Measurements from ENCODE around the gene PRRT2. TPM values are rescaled to one million over a fixed set of nuclear protein-coding genes. Genes with fewer than 3 reads are reported as not detected.
"Not testable (repeated sequence)": the region's sequence is repeated elsewhere in the genome, so short reads cannot be mapped to it uniquely, and the experiment has no call there.

Gene PRRT2
- total and polyA plus RNA-seq, 2 experiments from 2014 or later, result 7.0 to 11.1 TPM

- H3K9me2 ChIP-seq (replicated peaks; ENCODE audit: insufficient read depth), result no peaks in the 10 kb centered on the region
- H3K36me3 ChIP-seq (replicated peaks; ENCODE audit: insufficient read depth, low read depth), result no peaks in the 10 kb centered on the region
- no peaks in the 10 kb centered on the region for H3K79me2 ChIP-seq
- DNase-seq (ENCODE audit: low spot score), result peak; percentile 82
- no peak overlapping the region for H3K4me3 ChIP-seq
- peak; percentile 72 for TF ChIP-seq CTCF (IDR thresholded peaks at IDR 0.05; ENCODE audit: poor library complexity)
- no peak for TF ChIP-seq EZH2phosphoT487 (IDR thresholded peaks at IDR 0.05; ENCODE audit: low read depth, severe bottlenecking, unreplicated experiment)
- H3K4me2 ChIP-seq, result peak overlapping the region; percentile 70
- no peak overlapping the region for H3K27ac ChIP-seq
- WGBS (ENCODE audit: low lambda C conversion rate, missing lambda C conversion rate), result 16% methylated on average over 38 of the region's 38 CpGs
- H3K9me3 ChIP-seq (ENCODE audit: low read depth), result no peaks in the 10 kb centered on the region
- no peaks in the 10 kb centered on the region for H3K4me1 ChIP-seq (ENCODE audit: insufficient read depth)
- no peaks in the 10 kb centered on the region for H3K27me3 ChIP-seq
- H2AFZ ChIP-seq, result peak overlapping the region; percentile 47
- H4K20me1 ChIP-seq (ENCODE audit: insufficient read depth, poor library complexity, severe bottlenecking), result no peaks in the 10 kb centered on the region
Observed at GRCh38 chr16:29784901-29785500, 27.0 kb upstream of the PRRT2 start.

- H4K20me1 ChIP-seq (ENCODE audit: insufficient read depth, poor library complexity, severe bottlenecking); H3K4me3 ChIP-seq; DNase-seq (ENCODE audit: low spot score); H3K4me2 ChIP-seq; H3K27me3 ChIP-seq; H3K36me3 ChIP-seq (replicated peaks; ENCODE audit: insufficient read depth, low read depth); H3K9me2 ChIP-seq (replicated peaks; ENCODE audit: insufficient read depth); H3K27ac ChIP-seq; H3K4me1 ChIP-seq (ENCODE audit: insufficient read depth); H3K9me3 ChIP-seq (ENCODE audit: low read depth); H2AFZ ChIP-seq: not testable (repeated sequence)
- H3K79me2 ChIP-seq, result peaks cover 14% of the 10 kb centered on the region
- 93% methylated on average over 4 of the region's 4 CpGs for WGBS (ENCODE audit: low lambda C conversion rate, missing lambda C conversion rate)
Observed at GRCh38 chr16:29787155-29787554, 24.8 kb upstream of the PRRT2 start.

GRCh38 chr16:29789775-29790182, 22.2 kb upstream of the PRRT2 start:
- H3K4me1 ChIP-seq (ENCODE audit: insufficient read depth), result no peaks in the 10 kb centered on the region
- WGBS (ENCODE audit: low lambda C conversion rate, missing lambda C conversion rate), result 75% methylated on average over 20 of the region's 20 CpGs
- no peaks in the 10 kb centered on the region for H3K36me3 ChIP-seq (replicated peaks; ENCODE audit: insufficient read depth, low read depth)
- TF ChIP-seq EZH2phosphoT487 (IDR thresholded peaks at IDR 0.05; ENCODE audit: low read depth, severe bottlenecking, unreplicated experiment) (no peak), EZH2 (IDR thresholded peaks at IDR 0.05; ENCODE audit: borderline replicate concordance) (no peak)
- H3K27ac ChIP-seq, result peak overlapping the region; percentile 92
- DNase-seq (ENCODE audit: low spot score), result no peak
- peaks cover 2% of the 10 kb centered on the region for H4K20me1 ChIP-seq (ENCODE audit: insufficient read depth, poor library complexity, severe bottlenecking)
- H3K9me3 ChIP-seq (ENCODE audit: low read depth), result no peaks in the 10 kb centered on the region
- H3K4me3 ChIP-seq, result peak overlapping the region; percentile 7
- H2AFZ ChIP-seq, result peak overlapping the region; percentile 80
- H3K9me2 ChIP-seq (replicated peaks; ENCODE audit: insufficient read depth), result no peaks in the 10 kb centered on the region
- H3K4me2 ChIP-seq, result peak overlapping the region; percentile 85
- peaks cover 40% of the 10 kb centered on the region for H3K79me2 ChIP-seq
- H3K27me3 ChIP-seq, result no peaks in the 10 kb centered on the region

- Histone ChIP-seq H3K27me3 (no peaks in the 10 kb centered on the region), H3K4me2 (peak within 1 kb of the TSS; percentile 86), H3K9me2 (replicated peaks; ENCODE audit: insufficient read depth) (no peaks in the 10 kb centered on the region), H3K9me3 (ENCODE audit: low read depth) (no peaks in the 10 kb centered on the region), H2AFZ (peak within 1 kb of the TSS; percentile 80), H3K4me3 (peak within 1 kb of the TSS; percentile 71), H3K4me1 (ENCODE audit: insufficient read depth) (no peaks in the 10 kb centered on the region), H3K27ac (peak within 1 kb of the TSS; percentile 92), H3K79me2 (peaks cover 46% of the 10 kb centered on the region), H3K36me3 (replicated peaks; ENCODE audit: insufficient read depth, low read depth) (no peaks in the 10 kb centered on the region), H4K20me1 (ENCODE audit: insufficient read depth, poor library complexity, severe bottlenecking) (peaks cover 2% of the 10 kb centered on the region)
- 2% methylated on average over 60 of the region's 67 CpGs for WGBS (ENCODE audit: low lambda C conversion rate, missing lambda C conversion rate)
- DNase-seq (ENCODE audit: low spot score), result peak; percentile 100
- no peak for TF ChIP-seq EZH2phosphoT487 (IDR thresholded peaks at IDR 0.05; ENCODE audit: low read depth, severe bottlenecking, unreplicated experiment)
- peak; percentile 82 for TF ChIP-seq CTCF (IDR thresholded peaks at IDR 0.05; ENCODE audit: poor library complexity)
Observed at GRCh38 chr16:29790183-29790948, 21.6 kb upstream of the PRRT2 start, which contains the start of gene KIF22. Gene KIF22 (plus strand): TSS chr16:29790751. CDS start chr16:29790760, 9 bp downstream.
